ENCODE data around the gene JPT2. TPM values are rescaled to one million over a fixed set of nuclear protein-coding genes. Genes with fewer than 3 reads are reported as not detected.

The JPT2 gene
- total RNA-seq, 3 donors from 2014 or later = 44.0 to 58.5 (median 57.3) TPM

GRCh38 chr16:1653023-1653422 lies 25.1 kb upstream of the JPT2 start:
- H3K9me3 ChIP-seq = no peaks in the 10 kb centered on the region
- H3K4me3 ChIP-seq = no peak overlapping the region
- peaks cover 11% of the 10 kb centered on the region for H3K36me3 ChIP-seq (ENCODE audit: low read depth)
- TF ChIP-seq, protein P1, sequence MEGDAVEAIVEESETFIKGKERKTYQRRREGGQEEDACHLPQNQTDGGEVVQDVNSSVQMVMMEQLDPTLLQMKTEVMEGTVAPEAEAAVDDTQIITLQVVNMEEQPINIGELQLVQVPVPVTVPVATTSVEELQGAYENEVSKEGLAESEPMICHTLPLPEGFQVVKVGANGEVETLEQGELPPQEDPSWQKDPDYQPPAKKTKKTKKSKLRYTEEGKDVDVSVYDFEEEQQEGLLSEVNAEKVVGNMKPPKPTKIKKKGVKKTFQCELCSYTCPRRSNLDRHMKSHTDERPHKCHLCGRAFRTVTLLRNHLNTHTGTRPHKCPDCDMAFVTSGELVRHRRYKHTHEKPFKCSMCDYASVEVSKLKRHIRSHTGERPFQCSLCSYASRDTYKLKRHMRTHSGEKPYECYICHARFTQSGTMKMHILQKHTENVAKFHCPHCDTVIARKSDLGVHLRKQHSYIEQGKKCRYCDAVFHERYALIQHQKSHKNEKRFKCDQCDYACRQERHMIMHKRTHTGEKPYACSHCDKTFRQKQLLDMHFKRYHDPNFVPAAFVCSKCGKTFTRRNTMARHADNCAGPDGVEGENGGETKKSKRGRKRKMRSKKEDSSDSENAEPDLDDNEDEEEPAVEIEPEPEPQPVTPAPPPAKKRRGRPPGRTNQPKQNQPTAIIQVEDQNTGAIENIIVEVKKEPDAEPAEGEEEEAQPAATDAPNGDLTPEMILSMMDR (IDR thresholded peaks at IDR 0.05) = no peak
- intact Hi-C loops (cut with DNase I, micrococcal nuclease) = no loop called here
- no peak for ATAC-seq
- no peaks in the 10 kb centered on the region for H3K4me1 ChIP-seq (ENCODE audit: low read depth)
- no peak for DNase-seq

DNA sequence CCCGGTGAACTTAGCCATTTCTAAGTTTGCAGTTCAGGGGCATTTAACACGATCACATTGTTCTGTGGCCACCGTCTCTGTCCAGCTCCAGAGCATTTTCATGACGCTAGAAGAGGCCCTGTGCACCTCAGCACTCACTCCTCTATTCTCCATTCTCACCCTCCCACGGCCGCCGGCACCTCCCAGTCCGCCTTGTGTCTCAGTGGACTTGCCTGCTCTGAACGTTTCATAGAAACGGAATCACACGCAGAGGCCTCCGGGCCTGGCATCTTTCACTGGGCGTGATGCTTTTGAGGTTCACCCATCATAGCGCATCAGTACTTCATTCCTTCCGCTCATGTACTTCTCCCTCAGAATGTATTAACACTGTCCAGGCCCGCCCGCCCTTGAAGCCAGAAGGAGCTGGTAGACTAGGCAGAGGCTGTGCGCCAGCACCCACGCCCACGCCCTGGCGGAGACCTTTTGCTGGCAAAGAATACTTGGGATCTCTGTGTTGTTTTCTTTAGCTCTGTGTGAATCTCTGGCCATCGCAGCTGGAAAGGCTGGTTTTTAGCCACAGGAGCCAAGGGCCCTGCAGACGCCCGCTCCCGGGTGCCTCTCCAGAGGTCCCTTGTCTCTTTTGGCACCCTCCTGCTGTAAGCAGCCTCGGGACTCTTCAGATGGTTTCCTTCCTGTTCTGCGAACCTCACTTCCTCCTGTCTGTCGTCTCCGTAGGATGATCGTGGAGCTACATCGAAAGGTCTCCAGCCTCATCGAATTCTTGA lies 23.4 kb upstream of the JPT2 start:
- DNase-seq (no peak), ATAC-seq (no peak)
- Histone ChIP-seq H3K36me3 (ENCODE audit: low read depth) (peaks cover 12% of the 10 kb centered on the region), H3K4me1 (ENCODE audit: low read depth) (no peaks in the 10 kb centered on the region), H3K9me3 (no peaks in the 10 kb centered on the region), H3K4me3 (no peak overlapping the region)
- intact Hi-C loops (cut with DNase I, micrococcal nuclease) = no loop called here
- TF ChIP-seq, protein P1 (IDR thresholded peaks at IDR 0.05) = no peak

GRCh38 chr16:1655269-1655807 lies 22.7 kb upstream of the JPT2 start:
- Histone ChIP-seq H3K4me1 (ENCODE audit: low read depth) (no peaks in the 10 kb centered on the region), H3K4me3 (no peak overlapping the region), H3K36me3 (ENCODE audit: low read depth) (peaks cover 17% of the 10 kb centered on the region), H3K9me3 (no peaks in the 10 kb centered on the region)
- ATAC-seq (peak; percentile 51), DNase-seq (no peak)
- intact Hi-C loops (cut with DNase I, micrococcal nuclease) = no loop called here
- TF ChIP-seq, protein P1 (IDR thresholded peaks at IDR 0.05) = no peak

GRCh38 chr16:1655909-1656807 lies 21.9 kb upstream of the JPT2 start:
- TF ChIP-seq, protein P1 (IDR thresholded peaks at IDR 0.05) = no peak
- ATAC-seq = no peak
- H3K36me3 ChIP-seq (ENCODE audit: low read depth) = peaks cover 17% of the 10 kb centered on the region
- no peaks in the 10 kb centered on the region for H3K4me1 ChIP-seq (ENCODE audit: low read depth)
- DNase-seq = no peak
- intact Hi-C loops (cut with DNase I, micrococcal nuclease) = no loop called here
- no peak overlapping the region for H3K4me3 ChIP-seq
- no peaks in the 10 kb centered on the region for H3K9me3 ChIP-seq

DNA sequence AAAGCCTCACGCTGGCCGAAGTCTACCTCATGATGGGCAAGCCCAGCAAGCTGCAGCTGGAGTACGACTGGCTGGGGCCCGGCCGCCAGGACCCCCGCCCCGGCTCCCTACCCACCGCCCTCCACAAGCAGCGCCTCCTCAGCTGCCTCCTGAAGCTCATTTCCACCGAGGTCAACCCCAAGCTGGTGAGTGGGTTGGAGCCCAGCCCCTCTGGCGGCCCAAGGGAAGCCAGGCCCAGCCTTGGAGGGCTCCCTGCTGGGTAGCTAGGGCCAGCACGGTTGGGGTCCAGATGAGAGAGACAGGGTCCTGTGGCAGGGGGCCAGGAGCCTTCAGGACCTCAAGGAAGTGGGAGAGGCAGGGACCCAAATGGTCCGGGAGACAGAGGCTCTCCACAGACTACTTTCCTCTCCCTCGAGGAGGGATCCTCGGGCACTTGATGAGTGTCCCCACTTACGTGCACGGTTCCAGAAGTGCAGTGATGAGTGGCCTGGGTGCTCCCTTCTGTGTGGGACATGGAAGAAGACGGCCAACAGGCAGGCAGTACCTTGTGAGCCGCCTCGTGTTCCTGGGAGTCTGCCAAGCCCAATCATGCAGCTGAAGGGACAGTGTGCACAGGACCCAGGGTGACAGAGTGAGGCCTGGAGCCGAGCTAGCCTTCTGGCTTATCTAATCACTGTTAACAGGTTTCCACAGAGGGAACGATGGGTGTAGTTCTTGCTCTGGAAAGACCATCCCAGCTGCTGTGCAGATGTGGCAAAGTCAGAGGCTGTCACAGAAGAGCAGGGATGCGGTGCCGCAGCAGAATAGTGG lies 21.1 kb upstream of the JPT2 start:
- no peak overlapping the region for H3K4me3 ChIP-seq
- H3K36me3 ChIP-seq (ENCODE audit: low read depth) = peaks cover 19% of the 10 kb centered on the region
- H3K4me1 ChIP-seq (ENCODE audit: low read depth) = no peaks in the 10 kb centered on the region
- ATAC-seq = no peak
- TF ChIP-seq, protein P1 (IDR thresholded peaks at IDR 0.05) = no peak
- H3K9me3 ChIP-seq = no peaks in the 10 kb centered on the region
- intact Hi-C loops (cut with DNase I, micrococcal nuclease) = no loop called here
- no peak for DNase-seq

Measured in mucosa of descending colon (tissue), 3 donors.